SW480 (cell line): ENCODE data around the gene NOL8.

ENCODE experiments used
- DNase-seq: peaks from one replicate; pipeline ENCODE4 v3.0.0-alpha.2; 2016; ENCODE audit warnings: low spot score

Gene NOL8

GRCh38 chr9:92325269-92325990 is at the start of gene NOL8, which contains the start of gene CENPP:
Gene NOL8 (minus strand): TSS chr9:92325350. CDS start chr9:92324161, 1,189 bp downstream.
Gene CENPP (plus strand): TSS chr9:92325953.
- DNase-seq, result peak; percentile 91

GRCh38 chr9:92373167-92373566 is 48.0 kb upstream of the NOL8 start:
- no peak for DNase-seq

- DNase-seq, result no peak
These were observed 43.9 kb upstream of the NOL8 start for GRCh38 chr9:92369075-92369474.

- no peak for DNase-seq
These were observed 34.9 kb upstream of the NOL8 start for GRCh38 chr9:92360083-92360482.

- DNase-seq, result no peak
These were observed 34.3 kb upstream of the NOL8 start for GRCh38 chr9:92359394-92359995.

GRCh38 chr9:92353051-92353450 is 27.9 kb upstream of the NOL8 start:
- no peak for DNase-seq

- DNase-seq, result no peak
These were observed 25.6 kb upstream of the NOL8 start for GRCh38 chr9:92350740-92351133.

GRCh38 chr9:92349771-92350739 is 24.9 kb upstream of the NOL8 start:
- no peak for DNase-seq

- no peak for DNase-seq
These were observed 20.4 kb upstream of the NOL8 start for GRCh38 chr9:92345582-92345981.

GRCh38 chr9:92342825-92343488 is 17.8 kb upstream of the NOL8 start:
- DNase-seq, result no peak

- DNase-seq, result no peak
These were observed 16.4 kb upstream of the NOL8 start for GRCh38 chr9:92341578-92341977.

GRCh38 chr9:92333282-92333634 is 8.1 kb upstream of the NOL8 start:
- DNase-seq, result no peak

- no peak for DNase-seq
These were observed 7.6 kb upstream of the NOL8 start for GRCh38 chr9:92332577-92333281.

- DNase-seq, result peak; percentile 48
These were observed 3.1 kb upstream of the NOL8 start for GRCh38 chr9:92328225-92328624.

GRCh38 chr9:92327283-92327850 is 2.2 kb upstream of the NOL8 start:
- DNase-seq, result no peak

GRCh38 chr9:92325991-92326500 is 896 bp upstream of the NOL8 start:
- no peak for DNase-seq

- DNase-seq, result no peak
These were observed 271 bp downstream of the NOL8 start for GRCh38 chr9:92324889-92325268.

GRCh38 chr9:92324431-92324830 is 719 bp downstream of the NOL8 start:
- no peak for DNase-seq

GRCh38 chr9:92315456-92315855 is 9.7 kb downstream of the NOL8 start:
- no peak for DNase-seq

- no peak for DNase-seq
These were observed 11.5 kb downstream of the NOL8 start for GRCh38 chr9:92313624-92314012.
